ENCODE measurements around the gene RPS2.

DNA sequence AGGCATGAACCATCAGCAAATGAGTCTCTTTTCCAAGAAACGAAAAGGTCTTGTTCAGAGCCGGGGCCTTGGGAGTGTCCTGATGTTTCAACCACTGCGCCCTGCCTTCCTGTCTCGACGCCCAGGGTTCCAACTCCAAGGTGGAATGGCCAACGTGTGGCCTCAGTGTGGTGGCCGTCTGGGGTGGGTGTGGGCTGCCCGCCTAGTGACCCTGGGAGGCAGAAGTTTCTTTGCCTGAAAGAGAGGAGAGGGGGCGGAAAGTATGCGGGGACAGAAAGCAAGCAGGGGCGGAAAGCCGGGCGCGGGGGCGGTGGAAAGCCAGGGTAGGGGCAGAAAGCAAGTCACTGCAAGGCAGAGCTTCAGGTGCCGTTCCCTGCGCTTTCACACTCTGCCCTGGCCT, 25.7 kb downstream of the RPS2 start:
- TF ChIP-seq ZNF302 (tag by site-specific recombination; IDR thresholded peaks at IDR 0.05; ENCODE audit: low read depth), result no peak
- TF ChIP-seq TCF7L2 (IDR thresholded peaks at IDR 0.05; ENCODE audit: borderline replicate concordance, low read depth, low read length), result no peak
- no peak for TF ChIP-seq ZBTB7A (tag by site-specific recombination; IDR thresholded peaks at IDR 0.05; ENCODE audit: low read depth)
- TF ChIP-seq, protein P1, sequence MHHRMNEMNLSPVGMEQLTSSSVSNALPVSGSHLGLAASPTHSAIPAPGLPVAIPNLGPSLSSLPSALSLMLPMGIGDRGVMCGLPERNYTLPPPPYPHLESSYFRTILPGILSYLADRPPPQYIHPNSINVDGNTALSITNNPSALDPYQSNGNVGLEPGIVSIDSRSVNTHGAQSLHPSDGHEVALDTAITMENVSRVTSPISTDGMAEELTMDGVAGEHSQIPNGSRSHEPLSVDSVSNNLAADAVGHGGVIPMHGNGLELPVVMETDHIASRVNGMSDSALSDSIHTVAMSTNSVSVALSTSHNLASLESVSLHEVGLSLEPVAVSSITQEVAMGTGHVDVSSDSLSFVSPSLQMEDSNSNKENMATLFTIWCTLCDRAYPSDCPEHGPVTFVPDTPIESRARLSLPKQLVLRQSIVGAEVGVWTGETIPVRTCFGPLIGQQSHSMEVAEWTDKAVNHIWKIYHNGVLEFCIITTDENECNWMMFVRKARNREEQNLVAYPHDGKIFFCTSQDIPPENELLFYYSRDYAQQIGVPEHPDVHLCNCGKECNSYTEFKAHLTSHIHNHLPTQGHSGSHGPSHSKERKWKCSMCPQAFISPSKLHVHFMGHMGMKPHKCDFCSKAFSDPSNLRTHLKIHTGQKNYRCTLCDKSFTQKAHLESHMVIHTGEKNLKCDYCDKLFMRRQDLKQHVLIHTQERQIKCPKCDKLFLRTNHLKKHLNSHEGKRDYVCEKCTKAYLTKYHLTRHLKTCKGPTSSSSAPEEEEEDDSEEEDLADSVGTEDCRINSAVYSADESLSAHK (tag by site-specific recombination; IDR thresholded peaks at IDR 0.05), result no peak
- TF ChIP-seq, protein P2, sequence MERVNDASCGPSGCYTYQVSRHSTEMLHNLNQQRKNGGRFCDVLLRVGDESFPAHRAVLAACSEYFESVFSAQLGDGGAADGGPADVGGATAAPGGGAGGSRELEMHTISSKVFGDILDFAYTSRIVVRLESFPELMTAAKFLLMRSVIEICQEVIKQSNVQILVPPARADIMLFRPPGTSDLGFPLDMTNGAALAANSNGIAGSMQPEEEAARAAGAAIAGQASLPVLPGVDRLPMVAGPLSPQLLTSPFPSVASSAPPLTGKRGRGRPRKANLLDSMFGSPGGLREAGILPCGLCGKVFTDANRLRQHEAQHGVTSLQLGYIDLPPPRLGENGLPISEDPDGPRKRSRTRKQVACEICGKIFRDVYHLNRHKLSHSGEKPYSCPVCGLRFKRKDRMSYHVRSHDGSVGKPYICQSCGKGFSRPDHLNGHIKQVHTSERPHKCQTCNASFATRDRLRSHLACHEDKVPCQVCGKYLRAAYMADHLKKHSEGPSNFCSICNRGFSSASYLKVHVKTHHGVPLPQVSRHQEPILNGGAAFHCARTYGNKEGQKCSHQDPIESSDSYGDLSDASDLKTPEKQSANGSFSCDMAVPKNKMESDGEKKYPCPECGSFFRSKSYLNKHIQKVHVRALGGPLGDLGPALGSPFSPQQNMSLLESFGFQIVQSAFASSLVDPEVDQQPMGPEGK (tag by site-specific recombination; IDR thresholded peaks at IDR 0.05), result no peak
- TF ChIP-seq, protein P3, sequence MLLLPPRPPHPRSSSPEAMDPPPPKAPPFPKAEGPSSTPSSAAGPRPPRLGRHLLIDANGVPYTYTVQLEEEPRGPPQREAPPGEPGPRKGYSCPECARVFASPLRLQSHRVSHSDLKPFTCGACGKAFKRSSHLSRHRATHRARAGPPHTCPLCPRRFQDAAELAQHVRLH (tag by site-specific recombination; IDR thresholded peaks at IDR 0.05), result no peak
- TF ChIP-seq, protein P4, sequence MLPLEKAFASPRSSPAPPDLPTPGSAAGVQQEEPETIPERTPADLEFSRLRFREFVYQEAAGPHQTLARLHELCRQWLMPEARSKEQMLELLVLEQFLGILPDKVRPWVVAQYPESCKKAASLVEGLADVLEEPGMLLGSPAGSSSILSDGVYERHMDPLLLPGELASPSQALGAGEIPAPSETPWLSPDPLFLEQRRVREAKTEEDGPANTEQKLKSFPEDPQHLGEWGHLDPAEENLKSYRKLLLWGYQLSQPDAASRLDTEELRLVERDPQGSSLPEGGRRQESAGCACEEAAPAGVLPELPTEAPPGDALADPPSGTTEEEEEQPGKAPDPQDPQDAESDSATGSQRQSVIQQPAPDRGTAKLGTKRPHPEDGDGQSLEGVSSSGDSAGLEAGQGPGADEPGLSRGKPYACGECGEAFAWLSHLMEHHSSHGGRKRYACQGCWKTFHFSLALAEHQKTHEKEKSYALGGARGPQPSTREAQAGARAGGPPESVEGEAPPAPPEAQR (tag by site-specific recombination; IDR thresholded peaks at IDR 0.05), result no peak
- no peak for TF ChIP-seq YY1 (tag by site-specific recombination; IDR thresholded peaks at IDR 0.05)
- TF ChIP-seq, protein P5, sequence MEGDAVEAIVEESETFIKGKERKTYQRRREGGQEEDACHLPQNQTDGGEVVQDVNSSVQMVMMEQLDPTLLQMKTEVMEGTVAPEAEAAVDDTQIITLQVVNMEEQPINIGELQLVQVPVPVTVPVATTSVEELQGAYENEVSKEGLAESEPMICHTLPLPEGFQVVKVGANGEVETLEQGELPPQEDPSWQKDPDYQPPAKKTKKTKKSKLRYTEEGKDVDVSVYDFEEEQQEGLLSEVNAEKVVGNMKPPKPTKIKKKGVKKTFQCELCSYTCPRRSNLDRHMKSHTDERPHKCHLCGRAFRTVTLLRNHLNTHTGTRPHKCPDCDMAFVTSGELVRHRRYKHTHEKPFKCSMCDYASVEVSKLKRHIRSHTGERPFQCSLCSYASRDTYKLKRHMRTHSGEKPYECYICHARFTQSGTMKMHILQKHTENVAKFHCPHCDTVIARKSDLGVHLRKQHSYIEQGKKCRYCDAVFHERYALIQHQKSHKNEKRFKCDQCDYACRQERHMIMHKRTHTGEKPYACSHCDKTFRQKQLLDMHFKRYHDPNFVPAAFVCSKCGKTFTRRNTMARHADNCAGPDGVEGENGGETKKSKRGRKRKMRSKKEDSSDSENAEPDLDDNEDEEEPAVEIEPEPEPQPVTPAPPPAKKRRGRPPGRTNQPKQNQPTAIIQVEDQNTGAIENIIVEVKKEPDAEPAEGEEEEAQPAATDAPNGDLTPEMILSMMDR (tag by site-specific recombination; IDR thresholded peaks at IDR 0.05), result no peak
- TF ChIP-seq, protein P6, sequence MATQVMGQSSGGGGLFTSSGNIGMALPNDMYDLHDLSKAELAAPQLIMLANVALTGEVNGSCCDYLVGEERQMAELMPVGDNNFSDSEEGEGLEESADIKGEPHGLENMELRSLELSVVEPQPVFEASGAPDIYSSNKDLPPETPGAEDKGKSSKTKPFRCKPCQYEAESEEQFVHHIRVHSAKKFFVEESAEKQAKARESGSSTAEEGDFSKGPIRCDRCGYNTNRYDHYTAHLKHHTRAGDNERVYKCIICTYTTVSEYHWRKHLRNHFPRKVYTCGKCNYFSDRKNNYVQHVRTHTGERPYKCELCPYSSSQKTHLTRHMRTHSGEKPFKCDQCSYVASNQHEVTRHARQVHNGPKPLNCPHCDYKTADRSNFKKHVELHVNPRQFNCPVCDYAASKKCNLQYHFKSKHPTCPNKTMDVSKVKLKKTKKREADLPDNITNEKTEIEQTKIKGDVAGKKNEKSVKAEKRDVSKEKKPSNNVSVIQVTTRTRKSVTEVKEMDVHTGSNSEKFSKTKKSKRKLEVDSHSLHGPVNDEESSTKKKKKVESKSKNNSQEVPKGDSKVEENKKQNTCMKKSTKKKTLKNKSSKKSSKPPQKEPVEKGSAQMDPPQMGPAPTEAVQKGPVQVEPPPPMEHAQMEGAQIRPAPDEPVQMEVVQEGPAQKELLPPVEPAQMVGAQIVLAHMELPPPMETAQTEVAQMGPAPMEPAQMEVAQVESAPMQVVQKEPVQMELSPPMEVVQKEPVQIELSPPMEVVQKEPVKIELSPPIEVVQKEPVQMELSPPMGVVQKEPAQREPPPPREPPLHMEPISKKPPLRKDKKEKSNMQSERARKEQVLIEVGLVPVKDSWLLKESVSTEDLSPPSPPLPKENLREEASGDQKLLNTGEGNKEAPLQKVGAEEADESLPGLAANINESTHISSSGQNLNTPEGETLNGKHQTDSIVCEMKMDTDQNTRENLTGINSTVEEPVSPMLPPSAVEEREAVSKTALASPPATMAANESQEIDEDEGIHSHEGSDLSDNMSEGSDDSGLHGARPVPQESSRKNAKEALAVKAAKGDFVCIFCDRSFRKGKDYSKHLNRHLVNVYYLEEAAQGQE (tag by site-specific recombination; IDR thresholded peaks at IDR 0.05), result no peak
- TF ChIP-seq ZNF350 (tag by site-specific recombination; IDR thresholded peaks at IDR 0.05), result no peak
- TF ChIP-seq ZNF776 (tag by site-specific recombination; IDR thresholded peaks at IDR 0.05; ENCODE audit: borderline replicate concordance), result no peak
- TF ChIP-seq, protein P7, sequence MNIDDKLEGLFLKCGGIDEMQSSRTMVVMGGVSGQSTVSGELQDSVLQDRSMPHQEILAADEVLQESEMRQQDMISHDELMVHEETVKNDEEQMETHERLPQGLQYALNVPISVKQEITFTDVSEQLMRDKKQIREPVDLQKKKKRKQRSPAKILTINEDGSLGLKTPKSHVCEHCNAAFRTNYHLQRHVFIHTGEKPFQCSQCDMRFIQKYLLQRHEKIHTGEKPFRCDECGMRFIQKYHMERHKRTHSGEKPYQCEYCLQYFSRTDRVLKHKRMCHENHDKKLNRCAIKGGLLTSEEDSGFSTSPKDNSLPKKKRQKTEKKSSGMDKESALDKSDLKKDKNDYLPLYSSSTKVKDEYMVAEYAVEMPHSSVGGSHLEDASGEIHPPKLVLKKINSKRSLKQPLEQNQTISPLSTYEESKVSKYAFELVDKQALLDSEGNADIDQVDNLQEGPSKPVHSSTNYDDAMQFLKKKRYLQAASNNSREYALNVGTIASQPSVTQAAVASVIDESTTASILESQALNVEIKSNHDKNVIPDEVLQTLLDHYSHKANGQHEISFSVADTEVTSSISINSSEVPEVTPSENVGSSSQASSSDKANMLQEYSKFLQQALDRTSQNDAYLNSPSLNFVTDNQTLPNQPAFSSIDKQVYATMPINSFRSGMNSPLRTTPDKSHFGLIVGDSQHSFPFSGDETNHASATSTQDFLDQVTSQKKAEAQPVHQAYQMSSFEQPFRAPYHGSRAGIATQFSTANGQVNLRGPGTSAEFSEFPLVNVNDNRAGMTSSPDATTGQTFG (tag by site-specific recombination; IDR thresholded peaks at IDR 0.05; ENCODE audit: borderline replicate concordance), result no peak
- TF ChIP-seq, protein P8, sequence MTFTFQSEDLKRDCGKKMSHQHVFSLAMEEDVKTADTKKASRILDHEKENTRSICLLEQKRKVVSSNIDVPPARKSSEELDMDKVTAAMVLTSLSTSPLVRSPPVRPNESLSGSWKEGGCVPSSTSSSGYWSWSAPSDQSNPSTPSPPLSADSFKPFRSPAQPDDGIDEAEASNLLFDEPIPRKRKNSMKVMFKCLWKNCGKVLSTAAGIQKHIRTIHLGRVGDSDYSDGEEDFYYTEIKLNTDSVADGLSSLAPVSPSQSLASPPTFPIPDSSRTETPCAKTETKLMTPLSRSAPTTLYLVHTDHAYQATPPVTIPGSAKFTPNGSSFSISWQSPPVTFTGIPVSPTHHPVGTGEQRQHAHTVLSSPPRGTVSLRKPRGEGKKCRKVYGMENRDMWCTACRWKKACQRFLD (tag by site-specific recombination; IDR thresholded peaks at IDR 0.05), result no peak
